ENCODE results near the gene CLUH. TPM values are rescaled to one million over a fixed set of nuclear protein-coding genes. Genes with fewer than 3 reads are reported as not detected.

Gene CLUH
- total RNA-seq, 1 experiment from 2014 or later = 161 TPM

GRCh38 chr17:2708585-2709182 lies 2.9 kb downstream of the CLUH start:
- ChIA-PET POLR2A (no interaction called here), CTCF (interaction anchor here (0.7 kb wide), 1 partner anchor 54 kb away, joined by 3 read pairs; no protein-coding TSS in a partner anchor)
- DNase-seq = no peak
- TF ChIP-seq, protein P1, sequence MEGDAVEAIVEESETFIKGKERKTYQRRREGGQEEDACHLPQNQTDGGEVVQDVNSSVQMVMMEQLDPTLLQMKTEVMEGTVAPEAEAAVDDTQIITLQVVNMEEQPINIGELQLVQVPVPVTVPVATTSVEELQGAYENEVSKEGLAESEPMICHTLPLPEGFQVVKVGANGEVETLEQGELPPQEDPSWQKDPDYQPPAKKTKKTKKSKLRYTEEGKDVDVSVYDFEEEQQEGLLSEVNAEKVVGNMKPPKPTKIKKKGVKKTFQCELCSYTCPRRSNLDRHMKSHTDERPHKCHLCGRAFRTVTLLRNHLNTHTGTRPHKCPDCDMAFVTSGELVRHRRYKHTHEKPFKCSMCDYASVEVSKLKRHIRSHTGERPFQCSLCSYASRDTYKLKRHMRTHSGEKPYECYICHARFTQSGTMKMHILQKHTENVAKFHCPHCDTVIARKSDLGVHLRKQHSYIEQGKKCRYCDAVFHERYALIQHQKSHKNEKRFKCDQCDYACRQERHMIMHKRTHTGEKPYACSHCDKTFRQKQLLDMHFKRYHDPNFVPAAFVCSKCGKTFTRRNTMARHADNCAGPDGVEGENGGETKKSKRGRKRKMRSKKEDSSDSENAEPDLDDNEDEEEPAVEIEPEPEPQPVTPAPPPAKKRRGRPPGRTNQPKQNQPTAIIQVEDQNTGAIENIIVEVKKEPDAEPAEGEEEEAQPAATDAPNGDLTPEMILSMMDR (IDR thresholded peaks at IDR 0.05; ENCODE audit: insufficient read depth in 1 of 2, low read depth in 1 of 2, low read length in 1 of 2, severe bottlenecking in 1 of 2, unreplicated experiment in 1 of 2) = no peak
- no peak overlapping the region for H3K4me3 ChIP-seq (ENCODE audit: low read depth, low read length)
- no peaks in the 10 kb centered on the region for H3K9me3 ChIP-seq
- no peak overlapping the region for H3K4me3 Mint-ChIP-seq (ENCODE audit: unreplicated experiment)
- 0 out of 2 replicates have a peak, but pooled peaks cover 1% of the 10 kb centered on the region for H3K36me3 ChIP-seq (ENCODE audit: control insufficient read depth, insufficient read depth, low read length)
- H3K4me1 ChIP-seq = peaks cover 17% of the 10 kb centered on the region
- no peaks in the 10 kb centered on the region for H3K27me3 ChIP-seq (replicated peaks; ENCODE audit: control insufficient read depth, insufficient read depth, low read length)
- intact Hi-C loops (cut with micrococcal nuclease; ENCODE audit: unreplicated experiment) = no loop called here
- peak overlapping the region; percentile 97 for H3K27ac Mint-ChIP-seq (ENCODE audit: unreplicated experiment)
- peaks cover 42% of the 10 kb centered on the region for H3K36me3 Mint-ChIP-seq (ENCODE audit: insufficient read depth, unreplicated experiment)
- no peaks in the 10 kb centered on the region for H3K27me3 Mint-ChIP-seq (ENCODE audit: insufficient read depth, unreplicated experiment)
- H3K4me1 Mint-ChIP-seq (ENCODE audit: low read depth, unreplicated experiment) = peaks cover 24% of the 10 kb centered on the region
- H3K9me3 Mint-ChIP-seq (ENCODE audit: unreplicated experiment) = no peaks in the 10 kb centered on the region
- no TSS peak for BruUV-seq (replicated peaks)

DNA sequence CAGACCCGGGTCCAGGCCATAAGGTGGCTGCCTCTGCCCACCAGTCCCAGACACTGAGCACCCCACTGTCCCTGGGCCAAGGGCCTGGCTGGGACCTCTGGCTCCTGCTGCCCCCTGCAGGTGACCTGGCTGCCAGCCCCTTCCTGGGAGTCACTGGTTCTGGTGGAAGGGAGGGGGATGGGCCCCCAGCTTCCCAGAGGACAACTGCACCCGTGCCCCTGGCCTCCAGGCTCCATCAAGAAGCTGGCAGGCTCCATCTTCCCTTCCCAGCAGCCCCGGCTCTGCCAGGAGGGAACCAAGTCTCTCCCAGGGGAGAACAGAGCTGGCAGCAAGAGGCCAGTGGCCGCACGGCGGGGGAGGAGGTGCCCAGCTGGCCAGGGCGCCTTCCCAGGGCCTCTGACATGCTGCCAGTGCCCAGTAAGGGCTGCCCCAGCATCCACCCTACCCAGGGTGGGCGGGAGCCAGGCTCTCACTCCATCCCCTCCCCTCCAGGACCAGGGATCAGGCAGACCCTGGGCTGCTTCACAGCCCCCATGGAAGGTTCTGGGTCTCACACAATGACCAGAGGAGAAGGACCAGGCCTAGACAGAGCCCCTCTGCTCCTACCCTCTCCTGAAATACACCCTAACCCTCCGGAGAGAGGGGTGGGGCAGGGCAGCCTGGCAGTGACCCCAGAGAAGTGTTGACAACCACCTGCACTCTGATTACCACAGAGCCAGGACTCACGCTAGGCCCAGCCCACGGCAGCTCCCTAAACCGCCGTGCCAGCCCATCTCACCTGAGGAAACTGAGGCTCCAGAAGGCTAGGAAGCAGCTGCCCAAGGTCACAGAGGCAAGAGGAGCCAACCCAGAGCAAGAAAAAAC lies 3.6 kb downstream of the CLUH start:
- no peak overlapping the region for H3K4me3 ChIP-seq (ENCODE audit: low read depth, low read length)
- H3K27ac Mint-ChIP-seq (ENCODE audit: unreplicated experiment) = peak overlapping the region; percentile 97
- TF ChIP-seq, protein P1 (IDR thresholded peaks at IDR 0.05; ENCODE audit: insufficient read depth in 1 of 2, low read depth in 1 of 2, low read length in 1 of 2, severe bottlenecking in 1 of 2, unreplicated experiment in 1 of 2) = peak; percentile 44 to 66
- H3K9me3 ChIP-seq = no peaks in the 10 kb centered on the region
- H3K4me1 Mint-ChIP-seq (ENCODE audit: low read depth, unreplicated experiment) = peaks cover 24% of the 10 kb centered on the region
- no peak overlapping the region for H3K4me3 Mint-ChIP-seq (ENCODE audit: unreplicated experiment)
- no TSS peak for BruUV-seq (replicated peaks)
- H3K27me3 Mint-ChIP-seq (ENCODE audit: insufficient read depth, unreplicated experiment) = no peaks in the 10 kb centered on the region
- peaks cover 1% of the 10 kb centered on the region; the same call in 1 of the 2 replicates for H3K36me3 ChIP-seq (ENCODE audit: control insufficient read depth, insufficient read depth, low read length)
- H3K27me3 ChIP-seq (replicated peaks; ENCODE audit: control insufficient read depth, insufficient read depth, low read length) = no peaks in the 10 kb centered on the region
- H3K36me3 Mint-ChIP-seq (ENCODE audit: insufficient read depth, unreplicated experiment) = peaks cover 48% of the 10 kb centered on the region
- peaks cover 17% of the 10 kb centered on the region for H3K4me1 ChIP-seq
- no peaks in the 10 kb centered on the region for H3K9me3 Mint-ChIP-seq (ENCODE audit: unreplicated experiment)
- peak in 1 of 2 experiments; percentile 68 for DNase-seq
- intact Hi-C loops (cut with micrococcal nuclease; ENCODE audit: unreplicated experiment) = no loop called here
- ChIA-PET CTCF (interaction anchor here (0.6 to 0.7 kb wide), 2 partner anchors 39 to 55 kb away, joined by 3 read pairs; no protein-coding TSS in a partner anchor), POLR2A (no interaction called here)

DNA sequence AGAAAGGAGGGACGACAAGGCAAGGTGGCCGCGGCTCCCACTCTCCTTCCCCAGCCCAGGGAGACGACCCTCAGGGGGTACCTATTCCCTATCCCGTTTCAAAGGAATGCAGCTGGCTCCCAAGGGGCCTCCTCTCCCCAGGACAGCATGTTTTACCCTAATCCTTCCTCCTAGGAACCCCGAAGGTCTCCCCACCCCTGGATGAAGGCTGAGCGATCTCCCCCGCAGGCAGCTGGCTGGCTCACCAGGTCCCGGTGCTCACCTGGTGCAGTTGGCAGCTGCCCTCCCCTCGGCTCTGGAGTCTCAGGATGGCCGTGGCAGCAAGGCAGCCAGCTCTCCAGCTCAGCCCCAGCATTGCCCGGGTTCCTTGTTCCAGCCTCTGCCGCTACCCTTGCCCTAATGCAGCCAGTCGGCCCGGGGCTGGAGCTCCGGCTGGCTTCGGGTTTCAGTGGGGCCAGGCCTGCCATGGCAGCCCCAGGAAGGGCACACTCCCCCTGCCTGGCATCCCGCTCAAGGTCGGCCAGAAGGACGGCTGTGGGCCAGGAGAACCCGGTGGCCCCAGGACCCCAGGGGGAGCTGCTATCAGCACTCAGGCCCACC lies 4.6 kb downstream of the CLUH start:
- H3K9me3 Mint-ChIP-seq (ENCODE audit: unreplicated experiment) = no peaks in the 10 kb centered on the region
- H3K27ac Mint-ChIP-seq (ENCODE audit: unreplicated experiment) = no peak overlapping the region
- peaks cover 17% of the 10 kb centered on the region for H3K4me1 Mint-ChIP-seq (ENCODE audit: low read depth, unreplicated experiment)
- POLR2A ChIA-PET = no interaction called here
- Histone ChIP-seq H3K27me3 (replicated peaks; ENCODE audit: control insufficient read depth, insufficient read depth, low read length) (no peaks in the 10 kb centered on the region), H3K4me3 (ENCODE audit: low read depth, low read length) (no peak overlapping the region), H3K36me3 (ENCODE audit: control insufficient read depth, insufficient read depth, low read length) (peaks cover 1% of the 10 kb centered on the region; the same call in 1 of the 2 replicates), H3K9me3 (no peaks in the 10 kb centered on the region), H3K4me1 (peaks cover 17% of the 10 kb centered on the region)
- no peak overlapping the region for H3K4me3 Mint-ChIP-seq (ENCODE audit: unreplicated experiment)
- CTCF ChIA-PET = no interaction called here
- H3K36me3 Mint-ChIP-seq (ENCODE audit: insufficient read depth, unreplicated experiment) = peaks cover 56% of the 10 kb centered on the region
- TF ChIP-seq, protein P1 (IDR thresholded peaks at IDR 0.05; ENCODE audit: insufficient read depth in 1 of 2, low read depth in 1 of 2, low read length in 1 of 2, severe bottlenecking in 1 of 2, unreplicated experiment in 1 of 2) = no peak
- DNase-seq = peak in 1 of 2 experiments; percentile 35
- no TSS peak for BruUV-seq (replicated peaks)
- intact Hi-C loops (cut with micrococcal nuclease; ENCODE audit: unreplicated experiment) = no loop called here
- no peaks in the 10 kb centered on the region for H3K27me3 Mint-ChIP-seq (ENCODE audit: insufficient read depth, unreplicated experiment)
